GOT3 (cell line): ENCODE results near the gene SELENOM.
"Not testable (repeated sequence)": the region's sequence is repeated elsewhere in the genome, so short reads cannot be mapped to it uniquely, and the experiment has no call there.

Experiments
- DNase-seq: peaks from one replicate; lab custom pipeline; 2025; ENCODE audit warnings: mixed read lengths; lab: John Stamatoyannopoulos, UW

Gene SELENOM

GRCh38 chr22:31130873-31131272 lies 23.5 kb upstream of the SELENOM start:
- DNase-seq = no peak

GRCh38 chr22:31128156-31128555 lies 20.8 kb upstream of the SELENOM start:
- DNase-seq = no peak

GRCh38 chr22:31127181-31127772 lies 19.9 kb upstream of the SELENOM start:
- DNase-seq = no peak

DNA sequence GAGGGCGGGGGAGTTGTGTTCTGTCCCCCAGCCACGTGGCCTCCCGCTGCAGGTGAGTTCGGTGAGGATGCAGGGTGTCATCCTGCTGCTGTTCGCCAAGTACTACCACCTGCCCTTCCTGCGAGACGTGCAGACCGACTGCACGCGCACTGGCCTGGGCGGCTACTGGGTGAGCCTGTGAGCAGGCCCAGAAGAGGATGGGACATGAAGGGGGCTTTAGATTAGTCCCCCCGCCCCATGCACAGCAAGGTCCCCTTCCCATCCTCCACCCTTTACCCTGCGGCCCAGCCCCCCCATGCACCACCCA lies 19.5 kb upstream of the SELENOM start:
- no peak for DNase-seq

DNA sequence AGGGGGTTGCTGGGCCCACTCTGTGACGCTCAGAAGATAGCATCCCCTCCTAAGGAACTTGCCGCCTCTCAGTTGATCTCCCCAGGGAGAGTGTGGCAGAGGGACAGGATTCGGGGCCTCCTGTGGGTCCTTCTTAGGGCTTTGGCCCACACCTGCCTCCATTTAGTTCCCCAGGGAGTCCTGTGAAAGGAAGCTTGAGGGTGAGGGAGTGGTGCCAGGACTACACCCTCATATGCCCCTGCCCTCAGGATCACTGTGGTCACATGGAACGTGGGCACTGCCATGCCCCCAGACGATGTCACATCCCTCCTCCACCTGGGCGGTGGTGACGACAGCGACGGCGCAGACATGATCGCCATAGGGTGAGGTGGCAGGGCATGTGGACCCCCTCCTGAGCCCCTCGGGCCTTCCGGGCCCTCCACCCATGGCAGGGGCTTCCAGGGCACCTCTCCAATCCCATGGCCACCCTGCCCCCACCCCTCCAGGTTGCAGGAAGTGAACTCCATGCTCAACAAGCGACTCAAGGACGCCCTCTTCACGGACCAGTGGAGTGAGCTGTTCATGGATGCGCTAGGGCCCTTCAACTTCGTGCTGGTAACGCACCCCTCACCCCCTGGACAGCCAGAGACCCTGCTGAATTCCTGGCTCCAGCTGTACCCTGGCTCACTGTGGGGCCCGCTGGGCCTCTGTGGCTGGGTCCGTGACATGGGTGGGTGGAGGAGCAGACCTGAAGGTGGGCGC lies 18.9 kb upstream of the SELENOM start:
- no peak for DNase-seq

DNA sequence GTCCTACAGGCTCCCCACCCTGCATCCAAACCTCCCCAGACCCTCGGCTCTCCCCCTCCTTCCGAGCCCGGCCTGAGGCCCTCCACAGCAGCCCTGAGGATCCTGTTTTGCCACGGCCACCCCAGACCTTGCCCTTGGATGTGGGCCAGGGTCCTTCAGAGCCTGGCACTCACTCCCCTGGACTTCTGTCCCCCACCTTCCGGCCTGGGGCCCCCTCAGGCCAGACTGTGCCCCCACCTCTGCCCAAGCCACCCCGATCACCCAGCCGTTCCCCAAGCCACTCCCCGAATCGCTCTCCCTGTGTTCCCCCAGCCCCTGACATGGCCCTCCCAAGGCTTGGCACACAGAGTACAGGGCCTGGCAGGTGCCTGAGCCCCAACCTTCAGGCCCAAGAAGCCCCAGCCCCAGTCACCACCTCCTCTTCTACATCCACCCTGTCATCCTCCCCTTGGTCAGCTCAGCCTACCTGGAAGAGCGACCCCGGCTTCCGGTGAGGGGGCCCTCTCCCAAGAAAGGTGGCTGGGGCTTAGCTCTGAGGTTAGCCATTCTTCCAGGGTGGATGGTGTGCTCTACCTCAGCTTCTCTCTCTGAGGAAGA lies 18.3 kb upstream of the SELENOM start:
- no peak for DNase-seq

GRCh38 chr22:31124811-31125465 lies 17.6 kb upstream of the SELENOM start:
- no peak for DNase-seq

DNA sequence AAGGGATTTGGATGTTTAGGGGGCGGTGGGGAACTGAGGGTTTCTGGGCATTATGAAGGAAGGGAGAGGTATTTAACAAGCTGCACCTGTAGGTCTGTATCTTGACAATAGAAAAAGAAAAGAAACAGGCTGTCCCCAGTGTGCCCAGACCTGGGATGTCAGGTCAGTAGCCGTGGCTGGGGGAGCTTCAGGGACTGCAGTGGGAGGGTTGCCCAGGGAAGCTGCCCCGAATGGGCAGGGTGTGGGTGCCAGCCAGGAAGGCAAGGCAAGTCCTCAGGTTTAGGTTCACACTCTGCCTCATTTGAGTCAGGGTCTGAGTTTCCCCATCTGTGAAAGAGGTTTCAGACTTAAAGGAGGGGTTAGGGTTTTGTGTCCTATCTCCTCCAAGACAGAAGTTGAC lies 16.9 kb upstream of the SELENOM start:
- no peak for DNase-seq

GRCh38 chr22:31123292-31123602 lies 15.9 kb upstream of the SELENOM start:
- DNase-seq = no peak

DNA sequence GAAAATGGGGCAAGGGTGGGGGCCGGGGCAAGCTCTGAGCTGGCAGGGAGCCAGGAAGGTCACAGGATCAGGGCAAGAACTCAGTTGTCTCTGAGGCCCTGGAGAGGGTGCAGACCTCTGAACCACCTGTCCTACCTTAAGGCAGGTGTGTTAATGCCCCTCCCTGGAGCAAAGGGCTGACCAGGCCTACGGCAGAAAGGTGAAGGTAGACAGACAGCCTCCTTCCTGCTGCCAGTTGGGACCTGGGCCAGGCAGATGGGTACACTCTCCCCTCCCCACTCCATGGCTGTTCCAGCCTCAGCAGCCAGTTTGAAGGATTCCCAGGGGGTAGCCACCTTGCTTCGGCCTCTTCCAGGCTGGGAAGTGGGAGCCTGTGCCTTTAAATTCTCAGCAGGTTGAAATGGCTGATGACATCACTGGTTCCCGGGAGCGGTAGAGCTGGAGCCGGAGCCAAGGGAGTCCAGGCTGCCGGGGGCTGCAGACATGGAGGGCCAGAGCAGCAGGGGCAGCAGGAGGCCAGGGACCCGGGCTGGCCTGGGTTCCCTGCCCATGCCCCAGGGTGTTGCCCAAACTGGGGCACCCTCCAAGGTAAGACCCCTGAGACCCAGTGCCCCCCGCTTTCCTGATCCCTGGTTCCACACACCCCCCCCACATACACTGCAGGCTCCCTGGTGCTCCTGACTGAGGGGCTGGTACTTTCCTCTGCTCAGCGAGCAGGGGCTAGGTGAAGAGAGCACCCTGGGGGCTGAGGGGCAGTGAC lies 15.3 kb upstream of the SELENOM start, which contains the start of gene INPP5J:
TSS of gene INPP5J (plus strand) at position 435 of the 760 bp plus-strand sequence. CDS start at position 484, 49 bp downstream.
- no peak for DNase-seq

DNA sequence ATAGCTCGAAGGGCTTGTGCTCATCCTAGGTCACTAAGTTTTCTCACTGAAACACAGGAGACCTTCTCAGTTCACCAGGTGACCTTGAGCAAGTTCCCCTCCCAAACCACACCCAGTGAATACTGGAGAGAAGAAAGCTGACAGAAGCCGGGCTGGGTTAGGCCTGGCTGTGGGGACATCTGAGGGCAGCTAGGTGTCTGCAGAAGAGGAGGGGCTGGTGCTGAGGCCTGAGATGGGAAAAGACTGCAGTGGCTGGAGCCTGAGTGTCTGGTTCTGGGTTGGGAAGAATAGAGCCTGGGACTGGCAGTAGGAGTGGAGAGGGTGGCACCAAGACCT lies 14.8 kb upstream of the SELENOM start:
- no peak for DNase-seq

GRCh38 chr22:31121403-31121802 lies 14.0 kb upstream of the SELENOM start:
- DNase-seq = no peak

DNA sequence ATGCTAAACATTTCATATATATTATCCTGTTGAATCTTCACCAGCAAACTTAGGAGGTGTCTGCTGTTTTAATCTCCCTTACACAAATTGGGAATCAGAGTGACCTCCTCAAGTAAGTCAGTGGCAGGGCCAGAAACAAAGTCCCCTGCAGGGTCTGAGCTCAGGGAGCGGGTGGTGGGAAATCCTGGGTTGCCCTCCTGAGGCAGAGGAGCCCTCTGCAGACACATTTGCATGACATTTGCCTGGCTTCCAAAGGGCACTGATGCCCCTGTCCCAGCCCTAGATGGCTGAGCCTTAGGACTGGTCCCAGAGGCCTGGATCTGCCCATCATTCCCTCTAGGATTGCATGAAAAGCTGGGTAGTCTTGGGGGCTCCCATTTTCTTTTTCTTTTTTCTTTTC lies 13.3 kb upstream of the SELENOM start:
- DNase-seq = no peak

- DNase-seq = no peak
Measured at GRCh38 chr22:31120230-31120629, 12.9 kb upstream of the SELENOM start.

DNA sequence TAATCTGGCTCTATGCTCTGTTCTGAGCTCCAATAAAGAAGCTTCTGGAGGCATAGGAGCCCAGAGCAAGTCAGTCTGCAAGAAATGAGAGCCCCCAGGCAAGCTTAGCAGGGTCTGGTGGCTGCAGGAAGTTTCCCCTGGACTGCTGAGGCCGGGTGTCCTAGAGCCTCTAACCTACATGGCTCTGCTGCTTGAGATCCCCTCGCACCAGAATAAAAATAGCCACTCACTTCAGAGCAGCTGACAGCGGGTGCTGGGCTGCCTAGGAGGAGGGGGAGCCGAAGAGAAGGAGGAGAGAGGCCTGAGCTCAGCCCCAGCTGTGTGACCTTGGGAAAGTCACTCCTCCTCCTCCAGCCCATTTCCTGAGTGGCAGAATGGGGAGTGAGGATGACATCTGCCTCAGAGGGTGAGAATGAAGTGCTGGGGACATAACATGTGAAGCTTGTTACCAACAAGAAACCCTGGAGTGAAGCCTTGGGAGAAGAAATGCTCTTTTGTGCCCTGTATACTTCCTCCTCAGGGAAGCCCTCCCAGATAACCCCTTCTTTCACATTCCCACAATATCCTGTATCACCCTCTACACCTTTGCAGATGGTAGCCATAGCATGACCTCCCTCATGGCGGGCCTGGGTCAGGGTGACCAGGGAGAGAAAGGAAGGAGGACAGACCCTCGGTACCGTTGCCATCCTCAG lies 11.8 kb upstream of the SELENOM start:
- DNase-seq = no peak

GRCh38 chr22:31118046-31118820 lies 10.9 kb upstream of the SELENOM start:
- DNase-seq = no peak

DNA sequence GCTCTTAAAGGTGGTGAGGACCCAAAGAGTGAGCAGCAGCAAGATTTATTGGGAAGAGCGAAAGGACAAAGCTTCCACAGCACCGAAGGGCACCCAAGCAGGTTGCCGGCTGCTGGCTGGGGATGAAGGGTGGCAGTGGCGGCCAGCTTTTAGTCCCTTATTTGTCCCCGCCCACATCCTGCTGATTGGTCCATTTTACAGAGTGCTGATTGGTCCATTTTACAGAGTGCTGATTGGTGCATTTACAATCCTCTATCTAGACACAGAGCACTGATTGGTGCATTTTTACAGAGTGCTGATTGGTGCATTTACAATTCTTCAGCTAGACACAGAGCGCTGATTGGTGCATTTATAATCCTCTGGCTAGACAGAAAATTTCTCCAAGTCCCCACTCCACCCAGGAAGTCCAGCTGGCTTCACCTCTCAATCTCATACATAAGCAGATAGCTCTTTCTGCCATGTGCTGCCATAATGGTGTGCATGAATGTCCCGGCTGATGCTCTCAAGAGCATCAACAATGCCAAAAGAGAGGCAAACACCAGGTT lies 5.3 kb upstream of the SELENOM start:
- not testable (repeated sequence) for DNase-seq

DNA sequence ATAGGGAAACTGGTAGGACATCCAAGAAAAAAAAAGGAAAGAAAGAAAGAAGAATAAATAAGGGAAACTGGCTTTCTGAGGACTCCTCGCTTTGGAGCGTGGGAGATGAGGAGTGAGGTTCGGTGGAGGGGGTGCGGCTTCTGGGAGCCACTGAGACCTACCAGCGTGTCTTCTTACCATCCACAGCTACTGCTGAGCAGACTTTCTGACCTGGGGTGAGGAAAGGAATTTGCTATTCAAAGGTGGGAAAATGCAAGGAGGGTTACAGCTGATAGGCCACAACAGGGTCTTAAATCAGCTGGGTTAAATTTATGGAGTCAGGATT lies 488 bp upstream of the SELENOM start:
- DNase-seq = no peak

- no peak for DNase-seq
Measured at GRCh38 chr22:31106731-31107177, 614 bp downstream of the SELENOM start.

- DNase-seq = no peak
Measured at GRCh38 chr22:31106001-31106571, 1.3 kb downstream of the SELENOM start.
